ENCODE measurements around the gene STAMBP.

STAMBP gene

GRCh38 chr2:73921581-73921980 lies 92.8 kb downstream of the STAMBP start:
- DNase-seq (ENCODE audit: low read depth) = no peak
- no peak for TF ChIP-seq CTCF (conservative IDR thresholded peaks at IDR 0.05; ENCODE audit: low read depth, low read length)
- H3K4me3 ChIP-seq (ENCODE audit: low read depth, low read length) = no peak overlapping the region

DNA sequence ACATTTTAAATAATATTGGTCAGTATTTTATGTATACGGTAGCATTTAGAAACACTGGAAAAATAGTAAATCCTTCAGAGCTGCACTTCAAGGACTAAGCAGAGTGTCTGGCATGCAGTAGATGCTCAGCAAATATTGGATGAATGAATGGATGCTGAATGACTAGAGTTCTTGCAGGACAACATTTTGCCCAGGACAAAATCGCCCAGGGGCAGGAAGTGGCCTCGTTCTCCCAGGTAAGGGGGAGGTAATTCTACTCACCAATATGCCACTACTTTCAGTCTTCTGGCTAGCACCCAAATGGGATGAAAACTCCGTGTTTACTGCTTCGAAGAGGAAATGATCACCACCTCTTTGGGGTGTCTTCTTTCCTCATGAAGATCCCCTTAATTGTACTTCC lies 93.9 kb downstream of the STAMBP start:
- no peak overlapping the region for H3K4me3 ChIP-seq (ENCODE audit: low read depth, low read length)
- TF ChIP-seq CTCF (conservative IDR thresholded peaks at IDR 0.05; ENCODE audit: low read depth, low read length) = no peak
- DNase-seq (ENCODE audit: low read depth) = no peak

Data from choroid plexus epithelial cell (primary cell).